ENCODE data around the gene THYN1. TPM values are rescaled to one million over a fixed set of nuclear protein-coding genes. Genes with fewer than 3 reads are reported as not detected.
A peak's percentile ranks its signal among the peaks of the same experiment; 100 is the strongest.

The THYN1 gene
- total RNA-seq, 4 donors from 2014 or later: 26.9 to 76.5 (median 59.6) TPM

DNA sequence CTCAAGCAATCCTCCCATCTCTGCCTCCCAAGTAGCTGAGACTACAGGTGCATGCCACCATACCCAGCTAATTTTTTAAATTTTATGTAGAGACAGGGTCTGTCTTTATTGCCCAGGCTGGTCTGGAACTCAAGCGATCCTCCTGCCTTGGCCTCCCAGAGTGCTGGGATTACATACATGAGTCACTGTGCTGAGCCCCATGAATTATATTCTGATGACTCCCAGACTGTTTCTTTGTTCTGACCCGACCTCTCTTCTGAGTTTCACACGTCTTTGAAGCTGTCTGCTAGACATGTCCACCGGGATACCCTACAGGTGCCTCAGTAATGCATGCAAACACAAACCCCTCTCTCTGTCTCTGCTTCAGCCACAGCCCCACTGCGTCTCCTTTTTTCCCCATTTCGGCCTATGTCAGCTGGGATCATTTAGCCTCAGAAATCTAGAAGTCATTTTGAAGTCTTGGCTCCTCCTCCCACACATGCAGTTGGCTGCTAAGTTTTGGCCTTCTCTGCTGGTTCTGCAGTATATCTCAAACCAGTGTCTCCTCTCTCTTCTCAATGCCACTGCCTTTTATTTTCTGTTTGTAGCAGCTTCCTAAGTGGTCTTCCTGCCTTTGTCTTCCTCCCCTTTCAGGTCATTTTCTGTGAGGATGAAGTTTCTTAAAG is 23.9 kb downstream of the THYN1 start:
- no peak for DNase-seq (ENCODE audit: low spot score)

DNA sequence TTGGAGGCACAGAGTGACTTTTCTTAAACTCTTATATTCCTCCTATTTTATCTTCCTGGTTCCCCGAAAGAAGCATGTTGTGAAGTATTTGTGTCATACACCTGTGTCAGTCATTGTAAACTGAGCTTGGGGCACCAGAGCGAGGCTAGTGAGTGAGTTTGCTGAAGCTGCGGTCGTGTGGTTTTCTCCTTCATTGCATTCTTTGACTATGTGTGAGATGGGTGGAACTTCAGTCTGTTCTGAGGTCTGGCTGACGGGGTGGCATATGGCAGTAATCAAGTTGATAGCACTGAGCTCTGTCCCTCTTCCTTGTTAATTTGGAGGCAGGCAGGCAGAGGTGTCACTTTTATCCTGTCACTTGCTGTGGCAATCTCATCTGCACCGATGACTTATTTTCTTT is 24.5 kb downstream of the THYN1 start:
- no peak for DNase-seq (ENCODE audit: low spot score)
- ATAC-seq (ENCODE audit: low FRiP score): no peak
- TF ChIP-seq, protein P1, sequence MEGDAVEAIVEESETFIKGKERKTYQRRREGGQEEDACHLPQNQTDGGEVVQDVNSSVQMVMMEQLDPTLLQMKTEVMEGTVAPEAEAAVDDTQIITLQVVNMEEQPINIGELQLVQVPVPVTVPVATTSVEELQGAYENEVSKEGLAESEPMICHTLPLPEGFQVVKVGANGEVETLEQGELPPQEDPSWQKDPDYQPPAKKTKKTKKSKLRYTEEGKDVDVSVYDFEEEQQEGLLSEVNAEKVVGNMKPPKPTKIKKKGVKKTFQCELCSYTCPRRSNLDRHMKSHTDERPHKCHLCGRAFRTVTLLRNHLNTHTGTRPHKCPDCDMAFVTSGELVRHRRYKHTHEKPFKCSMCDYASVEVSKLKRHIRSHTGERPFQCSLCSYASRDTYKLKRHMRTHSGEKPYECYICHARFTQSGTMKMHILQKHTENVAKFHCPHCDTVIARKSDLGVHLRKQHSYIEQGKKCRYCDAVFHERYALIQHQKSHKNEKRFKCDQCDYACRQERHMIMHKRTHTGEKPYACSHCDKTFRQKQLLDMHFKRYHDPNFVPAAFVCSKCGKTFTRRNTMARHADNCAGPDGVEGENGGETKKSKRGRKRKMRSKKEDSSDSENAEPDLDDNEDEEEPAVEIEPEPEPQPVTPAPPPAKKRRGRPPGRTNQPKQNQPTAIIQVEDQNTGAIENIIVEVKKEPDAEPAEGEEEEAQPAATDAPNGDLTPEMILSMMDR (IDR thresholded peaks at IDR 0.05): no peak

More for the DNA sequence above, 23.9 kb downstream of the THYN1 start:
- TF ChIP-seq, protein P1 (IDR thresholded peaks at IDR 0.05): no peak
- no peak for ATAC-seq (ENCODE audit: low FRiP score)

GRCh38 chr11:134226806-134227325 is 26.3 kb downstream of the THYN1 start:
- TF ChIP-seq, protein P1 (IDR thresholded peaks at IDR 0.05): no peak
- DNase-seq (ENCODE audit: low spot score): no peak
- no peak for ATAC-seq (ENCODE audit: low FRiP score)

DNA sequence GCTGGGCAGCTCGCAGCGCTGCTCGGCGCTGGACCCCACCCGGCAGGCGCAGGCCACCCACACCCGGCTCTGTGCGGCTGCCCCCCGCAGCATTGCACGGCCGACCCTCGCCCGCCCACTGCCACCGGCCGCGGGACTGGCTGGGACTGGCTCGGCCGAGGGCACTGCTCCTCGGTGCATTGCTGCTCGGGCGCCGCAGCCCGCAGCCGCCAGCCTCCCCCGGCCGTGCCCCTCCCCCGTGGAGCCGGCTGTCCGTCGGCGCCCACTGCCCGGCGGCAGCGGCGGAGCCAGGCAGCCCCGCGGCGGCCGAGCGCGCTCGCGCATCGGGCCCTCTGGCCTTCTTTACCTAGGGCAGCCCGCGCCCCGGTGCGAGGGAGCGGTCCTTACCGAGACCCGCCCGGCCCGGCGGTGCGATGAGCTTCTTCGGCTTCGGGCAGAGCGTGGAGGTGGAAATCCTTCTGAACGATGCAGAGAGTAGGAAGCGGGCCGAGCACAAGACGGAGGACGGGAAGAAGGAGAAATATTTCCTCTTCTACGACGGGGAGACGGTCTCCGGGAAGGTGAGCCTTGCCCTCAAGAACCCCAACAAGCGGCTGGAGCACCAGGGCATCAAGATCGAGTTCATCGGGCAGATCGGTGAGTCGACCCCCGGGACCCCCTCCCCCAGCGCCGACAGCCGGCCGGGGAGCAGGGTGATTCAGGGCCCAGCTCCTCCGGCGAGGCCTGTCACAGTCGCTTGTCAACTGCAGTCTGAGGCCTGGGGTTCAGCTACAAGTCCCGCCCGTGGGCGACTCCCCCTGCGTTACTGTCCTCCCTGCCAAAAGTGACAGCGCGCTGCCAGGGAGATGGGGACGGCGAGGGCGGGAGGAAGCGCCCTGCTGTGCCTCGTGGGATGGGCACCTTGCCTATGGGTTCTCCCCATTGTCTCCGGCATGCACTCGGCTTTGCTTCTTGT is 28.2 kb downstream of the THYN1 start:
- DNase-seq (ENCODE audit: low spot score): no peak
- TF ChIP-seq, protein P1 (IDR thresholded peaks at IDR 0.05): no peak
- peak; percentile 53 for ATAC-seq (ENCODE audit: low FRiP score)

GRCh38 chr11:134223836-134224709 is 29.1 kb downstream of the THYN1 start, which contains the start of the genes NCAPD3 and VPS26B:
NCAPD3 (minus strand) TSS chr11:134223967; CDS start chr11:134223926, 41 bp downstream.
VPS26B (plus strand) TSS chr11:134224671; CDS start chr11:134225123, 452 bp downstream.
- DNase-seq (ENCODE audit: low spot score) (peak; percentile 89), ATAC-seq (ENCODE audit: low FRiP score) (peak; percentile 94)
- TF ChIP-seq, protein P1 (IDR thresholded peaks at IDR 0.05): no peak

GRCh38 chr11:134223121-134223520 is 30.0 kb downstream of the THYN1 start:
- DNase-seq (ENCODE audit: low spot score) (no peak), ATAC-seq (ENCODE audit: low FRiP score) (no peak)
- TF ChIP-seq, protein P1 (IDR thresholded peaks at IDR 0.05): no peak

All from omental fat pad (tissue), 4 donors.